PC-3 (cell line): ENCODE data around the gene TAX1BP3. TPM values are rescaled to one million over a fixed set of nuclear protein-coding genes. Genes with fewer than 3 reads are reported as not detected.

Experiments
- ATAC-seq: fragments of 200-7000 bp; cut with Tn5 transposase; 2 replicates; pipeline ENCODE4 v1.9.1; 2020; ENCODE audit warnings: mild to moderate bottlenecking, moderate library complexity
- BruUV-seq: library from RNA; stranded (reverse); fragments of 400-500 nt; replicated peaks from 2 replicates; lab custom pipeline; 2021; lab: Mats Ljungman, UMichigan
- CTCF ChIA-PET: fragments of 300-600 bp; sonication (Branson Sonifier 250); formaldehyde crosslinking; loops from one replicate; lab custom pipeline; 2022; ENCODE audit warnings: antibody characterized with exemption; lab: Charles Lee
- POLR2A ChIA-PET: fragments of 300-600 bp; sonication (Branson Sonifier 250); formaldehyde crosslinking; loops from one replicate; lab custom pipeline; 2022; ENCODE audit warnings: antibody characterized with exemption; ENCODE audit not compliant: unreplicated experiment; lab: Charles Lee
- DNase-seq: peaks from one replicate; pipeline ENCODE4 v3.0.0-alpha.2; 2015
- H2AFZ ChIP-seq: fragments of 300-600 bp; sonication (generic); 2 replicates; pipeline ENCODE4 v1.6.0; 2016; ENCODE audit warnings: antibody characterized with exemption, low read length
- H3F3A ChIP-seq: fragments of 300-600 bp; sonication (generic); one replicate; pipeline ENCODE4 v1.6.0; 2017; ENCODE audit warnings: antibody characterized with exemption, low read length, control low read depth, mild to moderate bottlenecking; ENCODE audit not compliant: unreplicated experiment
- H3K27ac ChIP-seq: fragments of 300-600 bp; sonication (generic); 2 replicates; pipeline ENCODE4 v1.5.1; 2016; ENCODE audit warnings: mild to moderate bottlenecking, low read length
- H3K27me3 ChIP-seq: fragments of 300-600 bp; sonication (generic); 2 replicates; pipeline ENCODE4 v1.6.1; 2016; ENCODE audit warnings: low read length, mixed read lengths
- H3K36me3 ChIP-seq: fragments of 300-600 bp; sonication (generic); 2 replicates; pipeline ENCODE4 v1.6.1; 2016; ENCODE audit warnings: low read depth, mixed run types, low read length, mixed read lengths
- H3K4me1 ChIP-seq: fragments of 300-600 bp; sonication (generic); 2 replicates; pipeline ENCODE4 v1.5.1; 2016; ENCODE audit warnings: low read length; ENCODE audit not compliant: insufficient read depth
- H3K4me2 ChIP-seq: fragments of 300-600 bp; sonication (generic); 2 replicates; pipeline ENCODE4 v1.6.0; 2016; ENCODE audit warnings: low read length
- H3K4me3 ChIP-seq: fragments of 300-600 bp; sonication (generic); 2 replicates; pipeline ENCODE4 v1.5.1; 2016; ENCODE audit warnings: mild to moderate bottlenecking, low read length, mixed read lengths
- H3K79me2 ChIP-seq: fragments of 300-600 bp; sonication (generic); 2 replicates; pipeline ENCODE4 v1.6.1; 2017; ENCODE audit warnings: low read length, mixed read lengths
- H3K9ac ChIP-seq: fragments of 300-600 bp; sonication (generic); 2 replicates; pipeline ENCODE4 v1.6.0; 2016; ENCODE audit warnings: mild to moderate bottlenecking, low read length
- H3K9me2 ChIP-seq: fragments of 300-600 bp; sonication (generic); replicated peaks from 2 replicates; pipeline ENCODE4 v1.6.1; 2016; ENCODE audit warnings: mixed run types, low read length, mixed read lengths
- H3K9me3 ChIP-seq: fragments of 300-600 bp; sonication (generic); 2 replicates; pipeline ENCODE4 v1.6.1; 2016; ENCODE audit warnings: low read length, mixed read lengths
- H4K20me1 ChIP-seq: fragments of 300-600 bp; sonication (generic); 2 replicates; pipeline ENCODE4 v1.6.1; 2016; ENCODE audit warnings: low read length, mixed read lengths
- EZH2 ChIP-seq: fragments of 300-600 bp; sonication (generic); IDR thresholded peaks from one replicate; pipeline ENCODE4 v1.6.1; 2017; ENCODE audit warnings: antibody characterized with exemption, mild to moderate bottlenecking, low read length; ENCODE audit not compliant: unreplicated experiment
- EZH2phosphoT487 ChIP-seq: fragments of 300-600 bp; sonication (generic); IDR thresholded peaks from 2 replicates; pipeline ENCODE4 v1.6.1; 2018; ENCODE audit warnings: mild to moderate bottlenecking, antibody characterized with exemption, low read length, borderline replicate concordance
- intact Hi-C: fragments of 100-400 bp; cut with micrococcal nuclease; formaldehyde crosslinking; loops from 2 replicates; pipeline ENCODE4 v1.9.0; 2023
- total RNA-seq: library from RNA; depleted of rRNA; stranded (reverse); fragments of >200 nt; gene quantifications from 2 replicates; pipeline ENCODE4 v1.2.3, GENCODE V29; 2014
- TF ChIP-seq, protein P1 (sequence below): fragments of 300-600 bp; sonication (generic); conservative IDR thresholded peaks from 2 replicates; pipeline ENCODE4 v1.5.1; 2017; ENCODE audit warnings: antibody characterized with exemption, low read depth, mild to moderate bottlenecking, low read length

Gene TAX1BP3
- total RNA-seq, 1 experiment from 2014 or later: 87.7 TPM

DNA sequence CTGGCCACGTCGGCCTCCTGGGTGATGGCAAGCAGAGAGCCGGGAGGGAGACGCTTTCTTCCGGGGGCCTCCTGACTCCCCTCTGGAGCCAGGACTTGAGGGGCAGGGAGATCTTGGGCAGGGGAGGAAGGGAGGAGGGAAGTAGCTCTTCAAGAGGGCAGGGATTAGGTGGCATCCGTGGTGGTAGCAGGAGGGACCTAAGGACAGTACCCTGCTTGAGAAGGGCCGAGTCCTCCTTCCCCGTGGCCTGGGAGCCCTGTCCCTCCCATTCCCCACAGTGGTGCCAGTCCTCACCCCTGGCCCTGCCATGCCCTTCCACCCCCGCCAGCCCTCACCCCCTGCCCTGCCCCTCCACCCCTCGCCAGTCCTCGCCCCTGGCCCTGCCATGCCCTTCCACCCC, 12.6 kb downstream of the TAX1BP3 start:
- H3K9me3 ChIP-seq: no peaks in the 10 kb centered on the region
- intact Hi-C loops: no loop called here
- CTCF ChIA-PET: no interaction called here
- H3K9me2 ChIP-seq: no peaks in the 10 kb centered on the region
- no peaks in the 10 kb centered on the region for H3K79me2 ChIP-seq
- no peaks in the 10 kb centered on the region for H3F3A ChIP-seq
- ATAC-seq (no peak), DNase-seq (no peak)
- H3K36me3 ChIP-seq: no peaks in the 10 kb centered on the region
- no peaks in the 10 kb centered on the region for H4K20me1 ChIP-seq
- POLR2A ChIA-PET: no interaction called here
- H3K4me1 ChIP-seq: peaks cover 9% of the 10 kb centered on the region
- no peak overlapping the region for H2AFZ ChIP-seq
- no peak overlapping the region for H3K27ac ChIP-seq
- no peak overlapping the region for H3K9ac ChIP-seq
- H3K4me3 ChIP-seq: no peak overlapping the region
- H3K4me2 ChIP-seq: no peak overlapping the region
- no TSS peak for BruUV-seq
- TF ChIP-seq EZH2phosphoT487 (no peak), EZH2 (no peak)
- TF ChIP-seq, protein P1, sequence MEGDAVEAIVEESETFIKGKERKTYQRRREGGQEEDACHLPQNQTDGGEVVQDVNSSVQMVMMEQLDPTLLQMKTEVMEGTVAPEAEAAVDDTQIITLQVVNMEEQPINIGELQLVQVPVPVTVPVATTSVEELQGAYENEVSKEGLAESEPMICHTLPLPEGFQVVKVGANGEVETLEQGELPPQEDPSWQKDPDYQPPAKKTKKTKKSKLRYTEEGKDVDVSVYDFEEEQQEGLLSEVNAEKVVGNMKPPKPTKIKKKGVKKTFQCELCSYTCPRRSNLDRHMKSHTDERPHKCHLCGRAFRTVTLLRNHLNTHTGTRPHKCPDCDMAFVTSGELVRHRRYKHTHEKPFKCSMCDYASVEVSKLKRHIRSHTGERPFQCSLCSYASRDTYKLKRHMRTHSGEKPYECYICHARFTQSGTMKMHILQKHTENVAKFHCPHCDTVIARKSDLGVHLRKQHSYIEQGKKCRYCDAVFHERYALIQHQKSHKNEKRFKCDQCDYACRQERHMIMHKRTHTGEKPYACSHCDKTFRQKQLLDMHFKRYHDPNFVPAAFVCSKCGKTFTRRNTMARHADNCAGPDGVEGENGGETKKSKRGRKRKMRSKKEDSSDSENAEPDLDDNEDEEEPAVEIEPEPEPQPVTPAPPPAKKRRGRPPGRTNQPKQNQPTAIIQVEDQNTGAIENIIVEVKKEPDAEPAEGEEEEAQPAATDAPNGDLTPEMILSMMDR: no peak
- no peaks in the 10 kb centered on the region for H3K27me3 ChIP-seq

DNA sequence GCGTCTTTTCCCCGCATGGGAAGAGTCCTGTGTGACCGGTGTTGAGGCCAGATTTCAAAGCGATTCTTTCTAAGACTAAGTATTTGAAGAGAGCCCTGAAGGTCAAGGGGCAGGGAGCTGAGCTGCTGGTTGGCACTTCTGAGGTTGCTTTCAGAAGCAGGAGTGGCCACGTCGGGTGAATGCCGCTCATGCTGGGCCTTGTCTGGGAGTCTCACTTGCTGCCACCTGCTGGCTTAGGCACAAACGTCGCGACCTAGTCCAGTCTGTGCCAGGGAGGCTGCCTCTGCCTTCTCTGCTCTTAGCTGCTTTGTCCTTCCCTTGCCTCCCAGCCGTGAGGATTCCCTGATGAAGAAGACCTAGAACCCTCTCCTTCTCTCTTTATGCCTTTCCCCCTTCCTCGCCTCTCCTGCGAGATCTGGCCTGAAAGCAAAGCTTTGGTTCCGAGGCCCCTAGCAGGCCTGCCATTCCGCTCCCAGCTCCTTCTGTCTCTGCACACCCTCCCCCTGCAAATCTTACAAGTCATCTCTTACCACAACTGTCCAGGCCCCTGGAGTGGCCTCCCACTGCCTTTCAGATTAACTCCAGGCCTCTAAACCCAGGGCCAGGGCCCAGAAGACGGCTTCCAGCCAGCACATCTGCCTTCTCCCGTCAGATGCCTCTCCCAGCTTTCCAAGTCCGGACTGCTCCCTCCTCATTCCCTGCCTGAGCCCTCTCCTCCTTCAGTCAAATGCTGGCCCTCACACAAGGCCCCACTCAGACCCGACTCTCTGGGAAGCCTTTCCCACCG, 20.4 kb downstream of the TAX1BP3 start:
- TF ChIP-seq EZH2 (no peak), EZH2phosphoT487 (no peak)
- TF ChIP-seq, protein P1: peak; percentile 62
- no peak overlapping the region for H3K4me3 ChIP-seq
- peak; percentile 81 for ATAC-seq
- H2AFZ ChIP-seq: no peak overlapping the region
- ChIA-PET CTCF (interaction anchor here (0.5 kb wide), 3 partner anchors 9 to 173 kb away, joined by 3 to 7 read pairs (median 5); no protein-coding TSS in a partner anchor), POLR2A (no interaction called here)
- no peaks in the 10 kb centered on the region for H3K4me1 ChIP-seq
- no peaks in the 10 kb centered on the region for H3K36me3 ChIP-seq
- DNase-seq: peak; percentile 58
- intact Hi-C loops: loop anchor here (5.0 kb wide), 1 partner anchor 601 kb away; no protein-coding TSS in a partner anchor
- H3K79me2 ChIP-seq: no peaks in the 10 kb centered on the region
- no peaks in the 10 kb centered on the region for H3K9me3 ChIP-seq
- no peak overlapping the region for H3K4me2 ChIP-seq
- H3K9ac ChIP-seq: no peak overlapping the region
- no peak overlapping the region for H3K27ac ChIP-seq
- H3F3A ChIP-seq: no peaks in the 10 kb centered on the region
- H4K20me1 ChIP-seq: no peaks in the 10 kb centered on the region
- BruUV-seq: no TSS peak
- H3K9me2 ChIP-seq: no peaks in the 10 kb centered on the region
- H3K27me3 ChIP-seq: no peaks in the 10 kb centered on the region

DNA sequence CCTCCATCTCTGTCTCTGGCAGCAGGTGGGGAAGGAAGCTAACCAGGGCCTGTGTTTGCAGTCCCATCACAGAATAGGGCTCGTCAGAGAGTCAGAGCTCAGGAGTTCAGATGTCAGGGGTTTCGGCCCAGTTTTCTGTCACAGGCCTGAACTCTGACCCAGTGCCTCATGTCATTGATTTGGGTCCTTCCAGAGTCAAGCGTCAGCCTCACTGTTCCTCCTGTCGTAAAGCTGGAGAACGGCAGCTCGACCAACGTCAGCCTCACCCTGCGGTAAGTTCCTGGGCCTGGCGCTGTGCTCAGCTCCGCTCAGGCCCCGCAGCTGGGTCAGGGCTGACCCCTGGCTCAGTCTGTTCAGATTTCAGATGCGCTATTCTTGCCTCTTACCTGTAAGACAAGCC, 21.1 kb downstream of the TAX1BP3 start:
- BruUV-seq: no TSS peak
- Histone ChIP-seq H3K36me3 (no peaks in the 10 kb centered on the region), H4K20me1 (no peaks in the 10 kb centered on the region), H3K4me2 (no peak overlapping the region), H3K9me2 (no peaks in the 10 kb centered on the region), H3K4me3 (no peak overlapping the region), H3K9ac (no peak overlapping the region), H3K27me3 (no peaks in the 10 kb centered on the region), H3K27ac (no peak overlapping the region), H3K9me3 (no peaks in the 10 kb centered on the region), H2AFZ (no peak overlapping the region), H3K79me2 (no peaks in the 10 kb centered on the region), H3F3A (no peaks in the 10 kb centered on the region), H3K4me1 (no peaks in the 10 kb centered on the region)
- intact Hi-C loops: loop anchor here (5.0 kb wide), 1 partner anchor 600 kb away; no protein-coding TSS in a partner anchor
- POLR2A ChIA-PET: no interaction called here
- TF ChIP-seq EZH2phosphoT487 (no peak), EZH2 (no peak)
- TF ChIP-seq, protein P1: no peak
- CTCF ChIA-PET: no interaction called here
- ATAC-seq (no peak), DNase-seq (no peak)
